ENCODE data around the gene KDM4C.

KDM4C gene

DNA sequence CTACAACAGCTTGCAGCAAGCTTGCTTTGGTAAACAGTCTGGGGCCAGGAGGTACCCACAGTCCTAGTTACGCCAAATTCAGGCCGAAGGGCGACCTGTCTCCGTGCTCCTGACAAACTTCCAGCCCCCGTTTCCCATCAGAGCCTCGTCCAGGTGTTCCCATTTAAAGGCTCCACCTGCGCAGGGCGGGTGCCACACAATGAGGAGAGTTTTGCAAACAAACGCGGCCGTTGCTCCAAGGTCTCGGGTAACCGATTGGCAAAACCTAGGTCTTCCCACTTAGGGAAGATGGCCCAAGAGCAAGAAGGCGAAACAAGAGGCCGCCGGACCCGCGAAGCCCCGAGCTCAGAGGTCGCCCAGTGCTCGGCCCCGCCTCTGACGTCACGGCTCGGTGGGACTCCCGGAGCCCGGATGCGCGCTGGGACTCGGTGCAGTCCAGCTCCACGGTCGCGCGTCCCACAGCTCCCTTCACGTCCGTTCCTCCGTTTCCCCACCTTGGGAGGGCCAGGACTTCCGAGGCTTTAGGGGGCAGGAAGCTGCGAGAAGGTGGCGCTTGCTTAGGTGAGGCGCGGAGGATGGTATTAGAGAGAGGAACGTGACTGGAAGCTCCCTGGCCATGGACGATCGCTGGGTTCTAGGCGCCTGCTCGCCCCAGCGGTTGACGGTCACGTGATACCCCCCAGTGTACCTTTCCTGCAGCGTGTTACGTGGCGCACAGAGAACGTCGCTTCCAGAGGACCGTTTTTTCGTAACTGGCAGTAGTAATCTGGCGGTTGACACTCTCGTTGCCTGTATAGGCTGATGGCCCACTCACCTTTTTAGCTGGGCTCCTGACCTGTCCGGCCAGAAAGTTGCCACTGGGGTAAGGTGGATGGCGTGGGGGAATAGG is 41.8 kb upstream of the KDM4C start:
- no peaks in the 10 kb centered on the region for H3K36me3 Mint-ChIP-seq (ENCODE audit: low read depth)
- peaks cover 7% of the 10 kb centered on the region for H3K27me3 Mint-ChIP-seq (ENCODE audit: low read depth, poor library complexity)
- no peak overlapping the region for H3K4me3 Mint-ChIP-seq
- TF ChIP-seq, protein P1, sequence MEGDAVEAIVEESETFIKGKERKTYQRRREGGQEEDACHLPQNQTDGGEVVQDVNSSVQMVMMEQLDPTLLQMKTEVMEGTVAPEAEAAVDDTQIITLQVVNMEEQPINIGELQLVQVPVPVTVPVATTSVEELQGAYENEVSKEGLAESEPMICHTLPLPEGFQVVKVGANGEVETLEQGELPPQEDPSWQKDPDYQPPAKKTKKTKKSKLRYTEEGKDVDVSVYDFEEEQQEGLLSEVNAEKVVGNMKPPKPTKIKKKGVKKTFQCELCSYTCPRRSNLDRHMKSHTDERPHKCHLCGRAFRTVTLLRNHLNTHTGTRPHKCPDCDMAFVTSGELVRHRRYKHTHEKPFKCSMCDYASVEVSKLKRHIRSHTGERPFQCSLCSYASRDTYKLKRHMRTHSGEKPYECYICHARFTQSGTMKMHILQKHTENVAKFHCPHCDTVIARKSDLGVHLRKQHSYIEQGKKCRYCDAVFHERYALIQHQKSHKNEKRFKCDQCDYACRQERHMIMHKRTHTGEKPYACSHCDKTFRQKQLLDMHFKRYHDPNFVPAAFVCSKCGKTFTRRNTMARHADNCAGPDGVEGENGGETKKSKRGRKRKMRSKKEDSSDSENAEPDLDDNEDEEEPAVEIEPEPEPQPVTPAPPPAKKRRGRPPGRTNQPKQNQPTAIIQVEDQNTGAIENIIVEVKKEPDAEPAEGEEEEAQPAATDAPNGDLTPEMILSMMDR (IDR thresholded peaks at IDR 0.05): no peak
- H3K9me3 Mint-ChIP-seq: no peaks in the 10 kb centered on the region
- no peak for DNase-seq
- H3K4me1 Mint-ChIP-seq: no peaks in the 10 kb centered on the region
- no peak overlapping the region for H3K27ac Mint-ChIP-seq

DNA sequence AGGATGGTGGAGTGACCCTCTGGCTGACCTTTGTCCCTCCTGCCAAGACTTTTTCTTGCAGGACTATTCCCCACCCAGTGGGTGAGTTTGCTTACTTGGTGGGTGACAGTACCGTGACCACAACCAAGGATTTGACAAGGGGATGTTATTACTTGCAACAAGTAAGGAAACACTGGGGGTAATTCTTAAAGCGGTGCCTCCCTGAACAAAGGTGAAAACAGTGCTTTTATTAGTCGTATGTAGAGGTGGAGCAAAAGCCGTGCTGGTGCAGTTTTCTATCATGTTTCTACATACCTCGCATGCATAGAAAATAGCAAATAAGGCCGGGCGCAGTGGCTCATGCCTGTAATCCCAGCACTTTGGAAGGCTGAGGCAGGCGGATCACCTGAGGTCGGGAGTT is 41.0 kb upstream of the KDM4C start:
- TF ChIP-seq, protein P1 (IDR thresholded peaks at IDR 0.05): no peak
- Mint-ChIP-seq H3K27me3 (ENCODE audit: low read depth, poor library complexity) (peaks cover 7% of the 10 kb centered on the region), H3K27ac (no peak overlapping the region), H3K9me3 (no peaks in the 10 kb centered on the region), H3K4me3 (no peak overlapping the region), H3K4me1 (no peaks in the 10 kb centered on the region), H3K36me3 (ENCODE audit: low read depth) (no peaks in the 10 kb centered on the region)
- DNase-seq: no peak

DNA sequence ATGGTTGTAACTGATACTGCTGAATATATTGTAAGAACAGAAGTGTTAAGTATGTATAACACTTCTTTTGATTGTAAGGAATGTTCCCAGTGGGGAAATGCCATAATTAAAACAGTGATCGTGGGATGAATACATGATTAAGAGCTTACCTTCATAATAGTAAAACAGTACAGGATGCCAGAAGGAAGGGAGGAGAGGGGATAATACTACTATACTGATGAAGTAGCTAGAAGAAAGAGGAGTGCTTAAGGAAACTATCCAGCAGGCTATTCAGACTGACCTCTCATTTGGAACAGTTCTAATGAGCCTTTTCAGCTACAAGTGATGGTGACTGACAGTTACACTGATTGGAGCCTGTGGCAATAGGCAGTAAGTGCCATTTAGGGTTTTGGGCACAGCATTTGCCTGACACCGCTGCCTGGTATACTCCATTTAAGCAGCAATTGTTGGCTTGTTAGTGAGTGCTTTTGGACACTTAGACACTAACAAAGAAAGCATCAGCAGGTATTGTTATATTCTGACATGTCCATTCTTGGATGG is 33.8 kb upstream of the KDM4C start:
- peaks cover 10% of the 10 kb centered on the region for H3K27me3 Mint-ChIP-seq (ENCODE audit: low read depth, poor library complexity)
- no peaks in the 10 kb centered on the region for H3K9me3 Mint-ChIP-seq
- H3K27ac Mint-ChIP-seq: no peak overlapping the region
- H3K36me3 Mint-ChIP-seq (ENCODE audit: low read depth): no peaks in the 10 kb centered on the region
- H3K4me1 Mint-ChIP-seq: peaks cover 22% of the 10 kb centered on the region
- TF ChIP-seq, protein P1 (IDR thresholded peaks at IDR 0.05): no peak
- no peak for DNase-seq
- H3K4me3 Mint-ChIP-seq: no peak overlapping the region

DNA sequence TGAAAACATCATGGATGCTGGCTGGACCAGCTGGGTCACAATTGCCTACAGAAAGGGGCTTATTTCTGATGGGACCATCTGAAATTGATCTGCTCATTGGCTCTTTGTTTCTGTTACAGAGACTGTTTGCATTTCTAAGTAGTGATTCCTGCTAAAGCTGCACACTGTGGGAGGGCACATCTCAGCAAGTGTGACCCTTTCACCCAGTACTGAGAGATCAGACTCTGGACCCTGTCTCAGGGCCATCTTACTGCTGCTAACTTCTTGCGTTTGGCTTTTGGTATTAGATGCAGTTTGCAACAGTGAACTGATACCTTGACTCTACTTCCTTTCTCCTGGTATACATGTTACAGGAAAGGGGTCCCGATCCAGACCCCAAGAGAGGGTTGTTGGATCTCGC is 24.5 kb upstream of the KDM4C start:
- H3K9me3 Mint-ChIP-seq: peaks cover 8% of the 10 kb centered on the region
- TF ChIP-seq, protein P1 (IDR thresholded peaks at IDR 0.05): no peak
- peak overlapping the region; percentile 4 for H3K27ac Mint-ChIP-seq
- H3K4me1 Mint-ChIP-seq: peaks cover 4% of the 10 kb centered on the region
- no peak overlapping the region for H3K4me3 Mint-ChIP-seq
- no peaks in the 10 kb centered on the region for H3K36me3 Mint-ChIP-seq (ENCODE audit: low read depth)
- no peaks in the 10 kb centered on the region for H3K27me3 Mint-ChIP-seq (ENCODE audit: low read depth, poor library complexity)
- no peak for DNase-seq

DNA sequence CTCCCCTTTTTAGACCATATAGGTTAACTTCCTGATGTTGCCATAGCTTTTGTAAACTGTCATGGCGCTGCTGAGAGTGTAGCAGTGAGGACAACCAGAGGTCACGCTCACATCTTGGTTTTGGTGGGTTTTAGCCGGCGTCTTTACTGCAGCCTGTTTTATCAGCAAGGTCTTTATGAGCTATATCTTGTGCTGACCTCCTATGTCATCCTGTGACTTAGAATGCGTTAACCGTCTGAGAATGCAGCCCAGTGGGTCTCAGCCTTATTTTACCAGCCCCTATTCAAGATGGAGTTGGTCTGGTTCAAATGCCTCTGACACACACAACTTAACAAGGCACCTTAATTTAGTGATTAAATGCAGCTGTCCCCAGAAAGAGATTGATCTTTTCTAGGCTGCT is 23.9 kb upstream of the KDM4C start:
- TF ChIP-seq, protein P1 (IDR thresholded peaks at IDR 0.05): no peak
- no peak overlapping the region for H3K27ac Mint-ChIP-seq

More for the DNA sequence above, 23.9 kb upstream of the KDM4C start:
- DNase-seq: no peak
- Mint-ChIP-seq H3K9me3 (peaks cover 8% of the 10 kb centered on the region), H3K4me3 (no peak overlapping the region), H3K4me1 (peaks cover 4% of the 10 kb centered on the region), H3K36me3 (ENCODE audit: low read depth) (no peaks in the 10 kb centered on the region), H3K27me3 (ENCODE audit: low read depth, poor library complexity) (no peaks in the 10 kb centered on the region)

Data from nephron progenitor cell (in vitro differentiated cells).